ENCODE data around the gene ANKDD1A.

DNA sequence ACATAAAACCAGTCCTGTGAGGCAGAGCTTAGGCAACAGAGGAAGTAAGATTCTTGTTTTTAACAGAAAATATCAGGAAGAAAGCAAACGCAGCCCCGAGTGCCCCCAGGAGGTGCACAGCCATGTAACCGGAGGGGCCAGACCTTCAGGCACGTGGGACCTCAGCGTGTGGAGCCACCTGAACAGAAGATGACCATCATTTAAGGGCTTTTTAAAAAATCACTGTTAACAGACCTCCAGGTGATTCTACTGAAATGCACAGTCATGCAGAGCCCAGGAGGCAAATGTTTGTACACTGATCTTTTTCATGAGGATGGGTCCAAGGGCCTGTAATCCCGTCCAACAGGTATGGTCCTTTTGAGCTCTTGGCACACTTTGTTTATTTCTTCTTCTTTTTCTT lies 39.2 kb downstream of the ANKDD1A start:
- TF ChIP-seq, protein P1, sequence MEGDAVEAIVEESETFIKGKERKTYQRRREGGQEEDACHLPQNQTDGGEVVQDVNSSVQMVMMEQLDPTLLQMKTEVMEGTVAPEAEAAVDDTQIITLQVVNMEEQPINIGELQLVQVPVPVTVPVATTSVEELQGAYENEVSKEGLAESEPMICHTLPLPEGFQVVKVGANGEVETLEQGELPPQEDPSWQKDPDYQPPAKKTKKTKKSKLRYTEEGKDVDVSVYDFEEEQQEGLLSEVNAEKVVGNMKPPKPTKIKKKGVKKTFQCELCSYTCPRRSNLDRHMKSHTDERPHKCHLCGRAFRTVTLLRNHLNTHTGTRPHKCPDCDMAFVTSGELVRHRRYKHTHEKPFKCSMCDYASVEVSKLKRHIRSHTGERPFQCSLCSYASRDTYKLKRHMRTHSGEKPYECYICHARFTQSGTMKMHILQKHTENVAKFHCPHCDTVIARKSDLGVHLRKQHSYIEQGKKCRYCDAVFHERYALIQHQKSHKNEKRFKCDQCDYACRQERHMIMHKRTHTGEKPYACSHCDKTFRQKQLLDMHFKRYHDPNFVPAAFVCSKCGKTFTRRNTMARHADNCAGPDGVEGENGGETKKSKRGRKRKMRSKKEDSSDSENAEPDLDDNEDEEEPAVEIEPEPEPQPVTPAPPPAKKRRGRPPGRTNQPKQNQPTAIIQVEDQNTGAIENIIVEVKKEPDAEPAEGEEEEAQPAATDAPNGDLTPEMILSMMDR (IDR thresholded peaks at IDR 0.05) = no peak
- TF ChIP-seq POLR2A (IDR thresholded peaks at IDR 0.05) = no peak

All from stomach (tissue), 4 donors.